GM12872 (cell line): ENCODE measurements around the gene USP15.

Experiments used
- TF ChIP-seq, protein P1 (sequence below): IDR thresholded peaks from 3 replicates; pipeline ENCODE4 v1.5.1; 2011; ENCODE audit warnings: low read depth, mild to moderate bottlenecking, low read length, moderate library complexity; ENCODE audit not compliant: insufficient read depth

Gene USP15

DNA sequence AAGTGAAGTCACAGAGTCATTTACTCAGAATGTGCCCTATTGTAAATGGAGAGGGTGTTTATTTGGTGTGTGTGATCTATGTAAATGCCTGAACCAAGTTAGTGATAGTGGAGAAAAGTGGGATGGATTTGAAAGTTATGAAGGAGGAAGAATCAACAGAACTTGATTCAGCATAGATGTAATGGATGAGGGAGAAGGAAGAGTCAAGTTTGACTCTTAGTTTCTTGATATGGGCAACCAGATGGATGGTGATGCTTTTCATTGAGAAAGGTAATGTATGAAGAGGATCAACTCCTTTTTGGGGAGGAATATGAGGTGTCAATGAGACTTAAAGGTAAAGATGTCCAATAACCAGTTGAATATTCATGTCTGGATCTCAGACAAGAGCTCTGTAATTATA is 199.8 kb downstream of the USP15 start:
- TF ChIP-seq, protein P1, sequence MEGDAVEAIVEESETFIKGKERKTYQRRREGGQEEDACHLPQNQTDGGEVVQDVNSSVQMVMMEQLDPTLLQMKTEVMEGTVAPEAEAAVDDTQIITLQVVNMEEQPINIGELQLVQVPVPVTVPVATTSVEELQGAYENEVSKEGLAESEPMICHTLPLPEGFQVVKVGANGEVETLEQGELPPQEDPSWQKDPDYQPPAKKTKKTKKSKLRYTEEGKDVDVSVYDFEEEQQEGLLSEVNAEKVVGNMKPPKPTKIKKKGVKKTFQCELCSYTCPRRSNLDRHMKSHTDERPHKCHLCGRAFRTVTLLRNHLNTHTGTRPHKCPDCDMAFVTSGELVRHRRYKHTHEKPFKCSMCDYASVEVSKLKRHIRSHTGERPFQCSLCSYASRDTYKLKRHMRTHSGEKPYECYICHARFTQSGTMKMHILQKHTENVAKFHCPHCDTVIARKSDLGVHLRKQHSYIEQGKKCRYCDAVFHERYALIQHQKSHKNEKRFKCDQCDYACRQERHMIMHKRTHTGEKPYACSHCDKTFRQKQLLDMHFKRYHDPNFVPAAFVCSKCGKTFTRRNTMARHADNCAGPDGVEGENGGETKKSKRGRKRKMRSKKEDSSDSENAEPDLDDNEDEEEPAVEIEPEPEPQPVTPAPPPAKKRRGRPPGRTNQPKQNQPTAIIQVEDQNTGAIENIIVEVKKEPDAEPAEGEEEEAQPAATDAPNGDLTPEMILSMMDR: no peak
